Thyroid gland (tissue), 4 donors: ENCODE measurements around the gene GPR12. TPM values are rescaled to one million over a fixed set of nuclear protein-coding genes. Genes with fewer than 3 reads are reported as not detected.
A peak's percentile ranks its signal among the peaks of the same experiment; 100 is the strongest.

Source experiments
- DNase-seq, 2 donors: peaks; one replicate each; pipeline ENCODE4 v3.0.0-alpha.2; 2019
- H3K27ac ChIP-seq, 3 donors: fragments of 200-600 bp; sonication (generic); 1 replicate in 2 of 3; 2 replicates in 1 of 3; pipeline ENCODE4 v1.5.1; 2016 to 2019; ENCODE audit warnings: mild to moderate bottlenecking in 1 of 3, moderate library complexity in 1 of 3
- H3K27me3 ChIP-seq: fragments of 200-600 bp; sonication (generic); one replicate; pipeline ENCODE4 v1.5.1; 2019
- H3K36me3 ChIP-seq, 2 donors: fragments of 200-600 bp; sonication (generic); one replicate each; pipeline ENCODE4 v1.5.1; 2016 to 2019
- H3K4me1 ChIP-seq, 2 donors: fragments of 200-600 bp; sonication (generic); one replicate each; pipeline ENCODE4 v1.5.1; 2017 to 2019
- H3K4me3 ChIP-seq, 3 donors: fragments of 200-600 bp; sonication (generic); replicated peaks in 1 of 3; 1 replicate in 2 of 3; 2 replicates in 1 of 3; pipeline ENCODE4 v1.5.1; 2016; ENCODE audit warnings: mild to moderate bottlenecking in 1 of 3
- H3K9me3 ChIP-seq: fragments of 200-600 bp; sonication (generic); one replicate; pipeline ENCODE4 v1.5.1; 2017
- CTCF ChIP-seq, 6 experiments: fragments of 200-600 bp in 3 of 6; fragments of 450-650 bp in 3 of 6; sonication (generic) in 3 of 6; IDR thresholded peaks; one replicate each; pipeline ENCODE4 v1.5.1; 2016 to 2019; ENCODE audit warnings: antibody characterized with exemption in 6 of 6, mild to moderate bottlenecking in 2 of 6, inconsistent platforms in 1 of 6, moderate library complexity in 1 of 6
- POLR2A ChIP-seq, 2 donors: fragments of 450-650 bp; IDR thresholded peaks; one replicate each; pipeline ENCODE4 v1.6.1; 2017; ENCODE audit warnings: antibody characterized with exemption in 2 of 2, mild to moderate bottlenecking in 2 of 2, moderate library complexity in 1 of 2
- WGBS, 2 donors: methylation state at CpG; one replicate each; pipeline ENCODE4 v1.1.5; 2017; 5-methylcytosine and 5-hydroxymethylcytosine counted together
- intact Hi-C: fragments of 100-400 bp; cut with DNase I; formaldehyde crosslinking; loops from one replicate; pipeline ENCODE4 v1.15.1; 2023
- total RNA-seq, 4 donors: library from RNA; depleted of rRNA; stranded (reverse); fragments of >200 nt; gene quantifications; one replicate each; pipeline ENCODE4 v1.2.3, GENCODE V29; 2016

Gene GPR12
- total RNA-seq, 4 donors from 2014 or later = under 0.01 to 0.33 (median 0.33) TPM; not detected in 1

DNA sequence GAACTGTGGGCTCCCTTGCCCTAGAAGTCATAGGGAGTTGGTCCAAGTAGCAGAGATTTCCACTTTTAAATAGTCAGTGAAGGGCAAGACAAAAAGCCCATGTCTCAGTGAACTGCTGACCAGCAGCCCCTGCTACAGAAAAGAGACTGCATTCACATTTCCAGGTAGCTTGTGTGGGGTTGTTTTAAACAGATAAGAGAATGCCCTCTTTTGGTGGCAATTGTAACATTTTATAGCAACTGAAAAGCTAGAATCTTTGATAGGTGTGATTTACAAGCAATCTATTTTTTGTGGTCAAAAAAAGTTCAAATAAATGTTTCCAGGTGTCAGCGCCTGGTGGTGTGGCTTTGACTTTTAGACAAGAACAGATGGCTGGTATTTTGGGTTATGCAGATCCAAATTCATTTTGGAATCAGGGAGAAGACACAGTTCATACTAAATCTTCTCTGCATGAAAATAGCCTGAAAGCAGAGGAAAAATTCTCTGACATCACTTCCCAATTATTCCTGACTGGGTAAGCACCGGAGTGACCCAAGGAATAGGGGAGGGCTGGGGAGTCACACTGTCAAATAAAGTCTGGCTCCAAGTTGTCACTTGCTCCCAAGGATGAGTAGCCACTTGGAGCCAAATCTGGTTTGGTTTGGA, 26.2 kb upstream of the GPR12 start:
- WGBS, 2 donors = 77 to 88% methylated on average over 2 of the region's 2 CpGs
- H3K27ac ChIP-seq = no peak overlapping the region
- intact Hi-C loops = no loop called here
- H3K4me3 ChIP-seq = no peak overlapping the region
- no peaks in the 10 kb centered on the region for H3K9me3 ChIP-seq
- H3K27me3 ChIP-seq = no peaks in the 10 kb centered on the region
- DNase-seq = no peak
- TF ChIP-seq CTCF (IDR thresholded peaks at IDR 0.05) (no peak), POLR2A (IDR thresholded peaks at IDR 0.05) (no peak)
- H3K4me1 ChIP-seq = no peaks in the 10 kb centered on the region
- H3K36me3 ChIP-seq = no peaks in the 10 kb centered on the region

DNA sequence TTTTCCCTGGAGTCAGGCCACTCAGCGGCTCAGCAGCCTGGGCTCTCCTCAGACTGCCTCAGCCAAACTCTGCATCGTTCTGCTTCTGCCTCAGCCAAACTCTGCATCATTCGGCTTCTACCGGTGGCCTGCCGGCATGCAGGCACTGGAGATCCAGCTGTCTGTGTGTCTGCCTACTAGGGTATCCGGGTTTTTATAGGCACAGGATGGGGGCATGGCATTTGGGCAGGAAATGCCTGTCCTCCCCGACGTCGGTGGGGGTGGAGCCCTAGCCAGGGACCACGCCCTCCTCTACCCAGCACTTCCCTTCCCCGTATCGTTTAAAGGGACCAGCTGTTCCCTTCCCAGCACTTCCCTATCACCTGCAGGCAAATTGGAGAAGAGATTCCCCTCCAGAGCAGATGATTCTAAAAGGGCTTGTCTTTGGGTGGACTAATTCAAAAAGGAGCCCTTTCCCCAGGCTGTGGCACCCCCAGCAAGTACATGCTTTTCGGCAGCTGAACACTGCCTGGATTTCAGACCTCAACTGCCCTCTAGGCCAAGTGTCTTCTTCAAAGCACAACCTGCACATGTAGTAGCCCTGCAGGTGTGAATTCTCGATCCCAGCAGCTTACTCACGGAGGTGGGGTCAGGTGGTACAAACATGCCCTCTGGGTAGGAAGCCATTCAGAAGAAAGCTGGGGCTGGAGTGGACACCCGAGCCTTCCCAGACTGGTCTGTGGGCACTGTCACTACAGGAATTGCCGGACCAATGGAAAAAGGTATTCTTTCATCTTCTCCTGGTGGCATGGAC, 25.4 kb upstream of the GPR12 start:
- 25 to 30% methylated on average over 17 of the region's 17 CpGs for WGBS, 2 donors
- Histone ChIP-seq H3K4me1 (no peaks in the 10 kb centered on the region), H3K27ac (no peak overlapping the region), H3K36me3 (no peaks in the 10 kb centered on the region), H3K27me3 (no peaks in the 10 kb centered on the region), H3K9me3 (no peaks in the 10 kb centered on the region), H3K4me3 (no peak overlapping the region)
- no peak for TF ChIP-seq CTCF (IDR thresholded peaks at IDR 0.05)
- TF ChIP-seq POLR2A (IDR thresholded peaks at IDR 0.05) = no peak
- intact Hi-C loops = no loop called here
- peak in 1 of 2 donors; percentile 3 for DNase-seq

GRCh38 chr13:26784704-26785639, 24.4 kb upstream of the GPR12 start:
- no peak for DNase-seq
- TF ChIP-seq POLR2A (IDR thresholded peaks at IDR 0.05) = no peak
- TF ChIP-seq CTCF (IDR thresholded peaks at IDR 0.05) = no peak
- Histone ChIP-seq H3K4me1 (no peaks in the 10 kb centered on the region), H3K36me3 (no peaks in the 10 kb centered on the region), H3K27me3 (no peaks in the 10 kb centered on the region), H3K4me3 (no peak overlapping the region), H3K9me3 (no peaks in the 10 kb centered on the region), H3K27ac (no peak overlapping the region)
- intact Hi-C loops = no loop called here
- 37 to 48% methylated on average over 13 to 15 of the region's 18 CpGs for WGBS, 2 donors

DNA sequence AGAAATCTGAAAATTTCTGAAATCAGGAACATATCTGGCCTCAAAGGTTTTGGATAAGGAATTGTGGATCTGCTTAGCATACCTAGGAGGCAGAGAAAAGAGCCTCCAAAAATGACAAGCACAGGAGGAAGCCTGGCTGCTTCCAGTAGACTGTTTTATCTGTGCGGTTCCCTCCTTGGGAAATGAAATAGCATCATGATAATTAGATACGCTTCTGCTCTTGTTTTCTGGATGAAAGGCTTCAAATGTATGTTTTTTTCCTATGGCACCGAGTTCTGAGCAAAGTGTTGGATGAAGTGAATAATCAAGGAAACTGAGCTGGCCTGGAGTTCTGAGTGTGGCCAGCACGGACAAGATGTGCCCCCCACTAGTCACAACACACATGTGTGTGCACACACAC, 19.8 kb upstream of the GPR12 start:
- intact Hi-C loops = no loop called here
- TF ChIP-seq POLR2A (IDR thresholded peaks at IDR 0.05) (no peak), CTCF (IDR thresholded peaks at IDR 0.05) (no peak)
- H3K4me1 ChIP-seq = no peaks in the 10 kb centered on the region
- DNase-seq = no peak
- no peak overlapping the region for H3K4me3 ChIP-seq
- H3K9me3 ChIP-seq = no peaks in the 10 kb centered on the region
- no peaks in the 10 kb centered on the region for H3K36me3 ChIP-seq
- no peak overlapping the region for H3K27ac ChIP-seq
- H3K27me3 ChIP-seq = no peaks in the 10 kb centered on the region
- 83% methylated on average over 4 of the region's 4 CpGs for WGBS, 2 donors
